Measurements from ENCODE around the gene NISCH. TPM values are rescaled to one million over a fixed set of nuclear protein-coding genes. Genes with fewer than 3 reads are reported as not detected.

The NISCH gene
- total RNA-seq, 2 experiments from 2014 or later, result 50.4 to 52.5 TPM

- intact Hi-C loops (cut with micrococcal nuclease), result no loop called here
- Mint-ChIP-seq H3K27ac (no peak overlapping the region), H3K36me3 (ENCODE audit: low read depth) (peaks cover 9% of the 10 kb centered on the region), H3K4me3 (no peak overlapping the region), H3K9me3 (no peaks in the 10 kb centered on the region), H3K4me1 (ENCODE audit: low read depth) (no peaks in the 10 kb centered on the region), H3K27me3 (ENCODE audit: low read depth) (no peaks in the 10 kb centered on the region)
- no peak for DNase-seq
- CTCF ChIA-PET, result interaction anchor here (1.2 kb wide), 1 partner anchor 26 kb away, joined by 3 read pairs; no protein-coding TSS in a partner anchor
Measured at GRCh38 chr3:52492059-52492458, 36.7 kb downstream of the NISCH start.

- Mint-ChIP-seq H3K36me3 (ENCODE audit: low read depth) (peaks cover 6% of the 10 kb centered on the region), H3K4me3 (no peak overlapping the region), H3K4me1 (ENCODE audit: low read depth) (no peaks in the 10 kb centered on the region), H3K27me3 (ENCODE audit: low read depth) (no peaks in the 10 kb centered on the region), H3K9me3 (no peaks in the 10 kb centered on the region), H3K27ac (no peak overlapping the region)
- CTCF ChIA-PET, result no interaction called here
- no peak for DNase-seq
- intact Hi-C loops (cut with micrococcal nuclease), result no loop called here
Measured at GRCh38 chr3:52493232-52494017, 38.0 kb downstream of the NISCH start.

- DNase-seq, result no peak
- intact Hi-C loops (cut with micrococcal nuclease), result no loop called here
- no peaks in the 10 kb centered on the region for H3K4me1 Mint-ChIP-seq (ENCODE audit: low read depth)
- H3K27ac Mint-ChIP-seq, result no peak overlapping the region
- CTCF ChIA-PET, result no interaction called here
- no peak overlapping the region for H3K4me3 Mint-ChIP-seq
- H3K36me3 Mint-ChIP-seq (ENCODE audit: low read depth), result peaks cover 6% of the 10 kb centered on the region
- H3K9me3 Mint-ChIP-seq, result no peaks in the 10 kb centered on the region
- H3K27me3 Mint-ChIP-seq (ENCODE audit: low read depth), result no peaks in the 10 kb centered on the region
Measured at GRCh38 chr3:52494445-52494844, 39.0 kb downstream of the NISCH start.

- no peak for DNase-seq
- Mint-ChIP-seq H3K4me3 (no peak within 1 kb of the TSS), H3K27me3 (ENCODE audit: low read depth) (no peaks in the 10 kb centered on the region), H3K4me1 (ENCODE audit: low read depth) (no peaks in the 10 kb centered on the region), H3K36me3 (ENCODE audit: low read depth) (peaks cover 6% of the 10 kb centered on the region), H3K9me3 (no peaks in the 10 kb centered on the region), H3K27ac (no peak within 1 kb of the TSS)
- intact Hi-C loops (cut with micrococcal nuclease), result no loop called here
- CTCF ChIA-PET, result no interaction called here
Measured at GRCh38 chr3:52494886-52495495, 39.6 kb downstream of the NISCH start, which contains the start of gene STAB1. Gene STAB1 (plus strand): TSS chr3:52495338. CDS start chr3:52495414, 76 bp downstream.

GRCh38 chr3:52495777-52496602 lies 40.6 kb downstream of the NISCH start:
- CTCF ChIA-PET, result no interaction called here
- DNase-seq, result no peak
- H3K27ac Mint-ChIP-seq, result no peak overlapping the region
- H3K4me3 Mint-ChIP-seq, result no peak overlapping the region
- H3K4me1 Mint-ChIP-seq (ENCODE audit: low read depth), result no peaks in the 10 kb centered on the region
- no peaks in the 10 kb centered on the region for H3K27me3 Mint-ChIP-seq (ENCODE audit: low read depth)
- no peaks in the 10 kb centered on the region for H3K9me3 Mint-ChIP-seq
- peaks cover 4% of the 10 kb centered on the region for H3K36me3 Mint-ChIP-seq (ENCODE audit: low read depth)
- intact Hi-C loops (cut with micrococcal nuclease), result no loop called here

- no peaks in the 10 kb centered on the region for H3K27me3 Mint-ChIP-seq (ENCODE audit: low read depth)
- no peaks in the 10 kb centered on the region for H3K4me1 Mint-ChIP-seq (ENCODE audit: low read depth)
- H3K36me3 Mint-ChIP-seq (ENCODE audit: low read depth), result no peaks in the 10 kb centered on the region
Measured at GRCh38 chr3:52498137-52499054, 43.0 kb downstream of the NISCH start.

GRCh38 chr3:52501046-52501445 lies 45.6 kb downstream of the NISCH start:
- no peaks in the 10 kb centered on the region for H3K9me3 Mint-ChIP-seq
- H3K36me3 Mint-ChIP-seq (ENCODE audit: low read depth), result no peaks in the 10 kb centered on the region
- H3K27me3 Mint-ChIP-seq (ENCODE audit: low read depth), result no peaks in the 10 kb centered on the region
- H3K27ac Mint-ChIP-seq, result no peak overlapping the region
- H3K4me1 Mint-ChIP-seq (ENCODE audit: low read depth), result no peaks in the 10 kb centered on the region
- CTCF ChIA-PET, result interaction anchor here (0.6 kb wide), 1 partner anchor 41 kb away, joined by 3 read pairs; no protein-coding TSS in a partner anchor
- H3K4me3 Mint-ChIP-seq, result no peak overlapping the region
- DNase-seq, result no peak
- intact Hi-C loops (cut with micrococcal nuclease), result no loop called here

More at GRCh38 chr3:52498137-52499054, 43.0 kb downstream of the NISCH start:
- CTCF ChIA-PET, result no interaction called here
- H3K9me3 Mint-ChIP-seq, result no peaks in the 10 kb centered on the region
- intact Hi-C loops (cut with micrococcal nuclease), result no loop called here
- no peak overlapping the region for H3K4me3 Mint-ChIP-seq
- H3K27ac Mint-ChIP-seq, result no peak overlapping the region
- DNase-seq, result no peak

- H3K4me3 Mint-ChIP-seq, result no peak overlapping the region
- intact Hi-C loops (cut with micrococcal nuclease), result no loop called here
- no peaks in the 10 kb centered on the region for H3K9me3 Mint-ChIP-seq
- CTCF ChIA-PET, result no interaction called here
- no peak overlapping the region for H3K27ac Mint-ChIP-seq
- H3K27me3 Mint-ChIP-seq (ENCODE audit: low read depth), result no peaks in the 10 kb centered on the region
- no peak for DNase-seq
- H3K36me3 Mint-ChIP-seq (ENCODE audit: low read depth), result no peaks in the 10 kb centered on the region
- no peaks in the 10 kb centered on the region for H3K4me1 Mint-ChIP-seq (ENCODE audit: low read depth)
Measured at GRCh38 chr3:52502001-52502400, 46.6 kb downstream of the NISCH start.

GRCh38 chr3:52502808-52503350 lies 47.5 kb downstream of the NISCH start:
- no peak for DNase-seq
- no peak overlapping the region for H3K27ac Mint-ChIP-seq
- CTCF ChIA-PET, result no interaction called here
- intact Hi-C loops (cut with micrococcal nuclease), result no loop called here
- no peaks in the 10 kb centered on the region for H3K36me3 Mint-ChIP-seq (ENCODE audit: low read depth)
- no peaks in the 10 kb centered on the region for H3K4me1 Mint-ChIP-seq (ENCODE audit: low read depth)
- H3K27me3 Mint-ChIP-seq (ENCODE audit: low read depth), result no peaks in the 10 kb centered on the region
- no peaks in the 10 kb centered on the region for H3K9me3 Mint-ChIP-seq
- no peak overlapping the region for H3K4me3 Mint-ChIP-seq

GRCh38 chr3:52503788-52504424 lies 48.5 kb downstream of the NISCH start:
- Mint-ChIP-seq H3K9me3 (no peaks in the 10 kb centered on the region), H3K27me3 (ENCODE audit: low read depth) (no peaks in the 10 kb centered on the region), H3K4me1 (ENCODE audit: low read depth) (no peaks in the 10 kb centered on the region), H3K36me3 (ENCODE audit: low read depth) (no peaks in the 10 kb centered on the region), H3K27ac (no peak overlapping the region), H3K4me3 (no peak overlapping the region)
- CTCF ChIA-PET, result no interaction called here
- DNase-seq, result no peak
- intact Hi-C loops (cut with micrococcal nuclease), result no loop called here

GRCh38 chr3:52504977-52505376 lies 49.6 kb downstream of the NISCH start:
- no peaks in the 10 kb centered on the region for H3K27me3 Mint-ChIP-seq (ENCODE audit: low read depth)
- CTCF ChIA-PET, result interaction anchor here (0.6 kb wide), 1 partner anchor 600 kb away, joined by 4 read pairs; no protein-coding TSS in a partner anchor
- H3K4me3 Mint-ChIP-seq, result no peak overlapping the region
- DNase-seq, result no peak
- intact Hi-C loops (cut with micrococcal nuclease), result no loop called here
- H3K36me3 Mint-ChIP-seq (ENCODE audit: low read depth), result no peaks in the 10 kb centered on the region
- no peaks in the 10 kb centered on the region for H3K9me3 Mint-ChIP-seq
- H3K27ac Mint-ChIP-seq, result no peak overlapping the region
- H3K4me1 Mint-ChIP-seq (ENCODE audit: low read depth), result no peaks in the 10 kb centered on the region

Measured in activated naive CD4-positive, alpha-beta T cell treated with anti-CD3 and anti-CD28 coated beads for 36 hours (primary cell).